Mammary epithelial cell (primary cell): Measurements from ENCODE around the gene DPYSL4.

Experiments used
- EZH2 ChIP-seq: IDR thresholded peaks from 2 replicates; pipeline ENCODE4 v1.6.1; 2012; ENCODE audit warnings: low read length, inconsistent platforms, borderline replicate concordance
- TF ChIP-seq, protein P1 (sequence below), 2 donors: IDR thresholded peaks in 1 of 2; conservative IDR thresholded peaks in 1 of 2; 2 replicates each; pipeline ENCODE4 v1.5.1; 2011 to 2012; ENCODE audit warnings: inconsistent platforms in 2 of 2, low read length in 2 of 2, mild to moderate bottlenecking in 2 of 2, control low read depth in 1 of 2, low read depth in 1 of 2; ENCODE audit not compliant: insufficient read depth in 1 of 2; ENCODE audit errors: extremely low read depth in 1 of 2

DNA sequence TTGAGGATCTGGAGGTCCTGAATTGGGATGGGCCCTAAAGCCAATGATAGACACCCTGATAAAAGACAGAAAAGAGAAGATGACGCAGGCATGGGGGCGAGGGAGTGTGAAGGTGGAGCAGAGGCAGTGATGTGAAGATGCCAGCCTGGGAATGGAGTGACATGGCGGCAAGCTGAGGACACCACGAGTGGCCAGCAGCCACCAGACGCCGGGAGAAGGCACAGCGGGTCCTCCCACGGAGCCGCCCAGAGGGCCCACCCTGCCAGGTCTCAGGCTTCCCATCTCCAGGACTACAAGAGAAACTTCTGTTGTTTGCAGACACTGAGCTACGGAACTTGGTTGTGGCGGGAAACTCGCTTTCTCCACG is 44.9 kb downstream of the DPYSL4 start:
- TF ChIP-seq, protein P1, sequence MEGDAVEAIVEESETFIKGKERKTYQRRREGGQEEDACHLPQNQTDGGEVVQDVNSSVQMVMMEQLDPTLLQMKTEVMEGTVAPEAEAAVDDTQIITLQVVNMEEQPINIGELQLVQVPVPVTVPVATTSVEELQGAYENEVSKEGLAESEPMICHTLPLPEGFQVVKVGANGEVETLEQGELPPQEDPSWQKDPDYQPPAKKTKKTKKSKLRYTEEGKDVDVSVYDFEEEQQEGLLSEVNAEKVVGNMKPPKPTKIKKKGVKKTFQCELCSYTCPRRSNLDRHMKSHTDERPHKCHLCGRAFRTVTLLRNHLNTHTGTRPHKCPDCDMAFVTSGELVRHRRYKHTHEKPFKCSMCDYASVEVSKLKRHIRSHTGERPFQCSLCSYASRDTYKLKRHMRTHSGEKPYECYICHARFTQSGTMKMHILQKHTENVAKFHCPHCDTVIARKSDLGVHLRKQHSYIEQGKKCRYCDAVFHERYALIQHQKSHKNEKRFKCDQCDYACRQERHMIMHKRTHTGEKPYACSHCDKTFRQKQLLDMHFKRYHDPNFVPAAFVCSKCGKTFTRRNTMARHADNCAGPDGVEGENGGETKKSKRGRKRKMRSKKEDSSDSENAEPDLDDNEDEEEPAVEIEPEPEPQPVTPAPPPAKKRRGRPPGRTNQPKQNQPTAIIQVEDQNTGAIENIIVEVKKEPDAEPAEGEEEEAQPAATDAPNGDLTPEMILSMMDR (conservative IDR thresholded peaks at IDR 0.05 in 1 of 2, IDR thresholded peaks at IDR 0.05 in 1 of 2; ENCODE audit: extremely low read depth in 1 of 2, insufficient read depth in 1 of 2, low read depth in 1 of 2, low read length in 2 of 2): no peak
- TF ChIP-seq EZH2: no peak
